Osteocyte (in vitro differentiated cells): Measurements from ENCODE around the gene ZMAT3. TPM values are rescaled to one million over a fixed set of nuclear protein-coding genes. Genes with fewer than 3 reads are reported as not detected.

ENCODE experiments used
- DNase-seq: peaks from one replicate; pipeline ENCODE4 v3.0.0; 2021; ENCODE audit warnings: mixed read lengths; ENCODE audit not compliant: unreplicated experiment; ENCODE audit errors: extremely low spot score
- H3K27ac Mint-ChIP-seq: one replicate; pipeline ENCODE4 v1.8.0; 2021; ENCODE audit warnings: mild to moderate bottlenecking, mixed read lengths; ENCODE audit not compliant: unreplicated experiment
- H3K27me3 Mint-ChIP-seq: one replicate; pipeline ENCODE4 v1.8.0; 2021; ENCODE audit warnings: mixed read lengths; ENCODE audit not compliant: unreplicated experiment
- H3K36me3 Mint-ChIP-seq: one replicate; pipeline ENCODE4 v1.8.0; 2021; ENCODE audit warnings: mixed read lengths; ENCODE audit not compliant: unreplicated experiment
- H3K4me1 Mint-ChIP-seq: one replicate; pipeline ENCODE4 v1.8.0; 2021; ENCODE audit warnings: mixed read lengths; ENCODE audit not compliant: unreplicated experiment
- H3K4me3 Mint-ChIP-seq: one replicate; pipeline ENCODE4 v1.8.0; 2021; ENCODE audit warnings: mild to moderate bottlenecking, moderate library complexity, mixed read lengths; ENCODE audit not compliant: unreplicated experiment
- H3K9me3 Mint-ChIP-seq: one replicate; pipeline ENCODE4 v1.8.0; 2021; ENCODE audit warnings: mixed read lengths; ENCODE audit not compliant: unreplicated experiment
- CTCF ChIP-seq: fragments of 200-600 bp; sonication (generic); IDR thresholded peaks from 2 replicates; pipeline ENCODE4 v1.5.0; 2021; ENCODE audit warnings: antibody characterized with exemption, mild to moderate bottlenecking, moderate library complexity
- total RNA-seq: library from RNA; stranded (reverse); gene quantifications from 2 replicates; pipeline ENCODE4 v1.2.1, GENCODE V29; 2021

ZMAT3 gene
- total RNA-seq, 1 donor from 2014 or later: 96.9 TPM

- no peak for DNase-seq
- Mint-ChIP-seq H3K27me3 (no peaks in the 10 kb centered on the region), H3K27ac (no peak overlapping the region), H3K9me3 (peaks cover 50% of the 10 kb centered on the region), H3K4me3 (no peak overlapping the region), H3K4me1 (peaks cover 4% of the 10 kb centered on the region), H3K36me3 (peaks cover 26% of the 10 kb centered on the region)
- no peak for TF ChIP-seq CTCF
Measured at GRCh38 chr3:178989821-178990220, 81.8 kb downstream of the ZMAT3 start.

- TF ChIP-seq CTCF: no peak
- DNase-seq: no peak
- Mint-ChIP-seq H3K4me3 (no peak overlapping the region), H3K27ac (no peak overlapping the region), H3K9me3 (peaks cover 50% of the 10 kb centered on the region), H3K36me3 (peaks cover 24% of the 10 kb centered on the region), H3K27me3 (no peaks in the 10 kb centered on the region), H3K4me1 (no peaks in the 10 kb centered on the region)
Measured at GRCh38 chr3:178987745-178988144, 83.9 kb downstream of the ZMAT3 start.

GRCh38 chr3:178986456-178986855 lies 85.2 kb downstream of the ZMAT3 start:
- H3K27ac Mint-ChIP-seq: no peak overlapping the region
- no peaks in the 10 kb centered on the region for H3K27me3 Mint-ChIP-seq
- peaks cover 24% of the 10 kb centered on the region for H3K36me3 Mint-ChIP-seq
- DNase-seq: no peak
- H3K4me3 Mint-ChIP-seq: no peak overlapping the region
- no peaks in the 10 kb centered on the region for H3K4me1 Mint-ChIP-seq
- TF ChIP-seq CTCF: no peak
- H3K9me3 Mint-ChIP-seq: peaks cover 50% of the 10 kb centered on the region

GRCh38 chr3:178982137-178982536 lies 89.5 kb downstream of the ZMAT3 start:
- DNase-seq: no peak
- Mint-ChIP-seq H3K9me3 (peaks cover 20% of the 10 kb centered on the region), H3K27me3 (peaks cover 4% of the 10 kb centered on the region), H3K4me3 (no peak overlapping the region), H3K36me3 (peaks cover 6% of the 10 kb centered on the region), H3K4me1 (no peaks in the 10 kb centered on the region), H3K27ac (no peak overlapping the region)
- TF ChIP-seq CTCF: no peak

- no peak overlapping the region for H3K27ac Mint-ChIP-seq
- H3K36me3 Mint-ChIP-seq: no peaks in the 10 kb centered on the region
- H3K4me1 Mint-ChIP-seq: no peaks in the 10 kb centered on the region
Measured at GRCh38 chr3:178975320-178975719, 96.3 kb downstream of the ZMAT3 start.

More at GRCh38 chr3:178975320-178975719, 96.3 kb downstream of the ZMAT3 start:
- H3K4me3 Mint-ChIP-seq: no peak overlapping the region
- DNase-seq: no peak
- H3K27me3 Mint-ChIP-seq: peaks cover 13% of the 10 kb centered on the region
- no peak for TF ChIP-seq CTCF
- H3K9me3 Mint-ChIP-seq: peaks cover 7% of the 10 kb centered on the region
